Activated CD4-positive, alpha-beta T cell treated with anti-CD3 and anti-CD28 coated beads, Interleukin-10, Interleukin-2, amounts not matched to agents 100 ng/mL and 50 ng/mL, durations not matched to agents 16 hours and 8 hours (primary cell): ENCODE data around the gene GRK5.

Source experiments
- DNase-seq: peaks from one replicate; pipeline ENCODE4 v3.0.0-alpha.2; 2020

Gene GRK5

DNA sequence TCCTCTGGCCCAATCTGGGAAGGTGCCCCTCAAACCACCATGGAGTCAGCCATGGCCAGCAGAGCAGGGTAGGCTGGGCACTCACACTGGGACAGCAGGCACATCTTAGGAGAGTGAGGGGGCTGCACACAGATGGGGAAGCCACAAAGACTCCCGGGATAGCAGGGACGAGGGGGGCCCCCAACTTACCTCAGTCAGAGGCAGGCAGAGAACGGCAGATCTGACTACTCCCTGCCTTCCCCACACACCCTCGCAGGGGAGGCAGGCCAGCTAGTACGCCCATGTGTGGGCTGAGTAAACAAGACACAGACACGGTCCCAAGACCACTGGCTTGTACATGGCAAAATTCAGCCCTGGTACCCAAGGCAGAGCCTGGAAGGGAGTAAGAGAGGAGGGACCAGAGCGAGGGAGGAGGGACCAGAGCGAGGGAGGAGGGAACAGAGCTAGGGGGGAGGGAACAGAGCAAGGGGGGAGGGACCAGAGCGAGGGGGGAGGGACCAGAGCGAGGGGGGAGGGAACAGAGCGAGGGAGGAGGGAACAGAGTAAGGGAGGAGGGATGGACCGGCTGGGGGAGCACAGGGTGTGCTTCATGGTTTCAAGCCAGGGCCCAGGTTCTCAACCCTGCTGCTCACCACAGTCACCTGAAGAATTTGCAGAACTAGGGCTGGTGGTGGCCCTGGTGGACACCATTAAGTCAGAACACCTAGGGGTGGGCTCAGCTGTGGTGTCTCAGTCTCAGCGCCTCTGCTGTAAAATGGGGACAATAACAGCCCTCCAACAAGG, 261.4 kb downstream of the GRK5 start:
- DNase-seq = no peak

- no peak for DNase-seq
Observed at GRCh38 chr10:119469325-119469707, 261.9 kb downstream of the GRK5 start.

DNA sequence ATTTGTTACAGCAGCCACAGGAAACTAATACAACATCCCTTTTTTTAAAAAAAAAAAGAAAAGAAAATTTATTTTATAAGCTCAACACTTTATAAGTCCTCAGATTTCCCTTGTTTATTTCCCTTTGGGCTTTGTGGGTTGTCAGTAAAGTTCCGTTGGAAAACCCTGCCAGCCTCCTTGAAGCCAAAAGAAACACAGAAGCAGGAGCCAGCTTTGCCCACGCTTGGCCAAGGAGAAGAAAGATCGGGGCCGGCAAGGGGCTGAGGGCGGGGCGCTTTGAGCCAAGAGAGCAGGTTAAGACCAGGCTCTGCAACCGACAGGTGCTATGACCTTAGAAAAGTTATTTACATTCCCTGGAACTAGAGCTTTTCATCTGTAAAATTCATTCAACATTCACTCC, 262.5 kb downstream of the GRK5 start:
- no peak for DNase-seq

DNA sequence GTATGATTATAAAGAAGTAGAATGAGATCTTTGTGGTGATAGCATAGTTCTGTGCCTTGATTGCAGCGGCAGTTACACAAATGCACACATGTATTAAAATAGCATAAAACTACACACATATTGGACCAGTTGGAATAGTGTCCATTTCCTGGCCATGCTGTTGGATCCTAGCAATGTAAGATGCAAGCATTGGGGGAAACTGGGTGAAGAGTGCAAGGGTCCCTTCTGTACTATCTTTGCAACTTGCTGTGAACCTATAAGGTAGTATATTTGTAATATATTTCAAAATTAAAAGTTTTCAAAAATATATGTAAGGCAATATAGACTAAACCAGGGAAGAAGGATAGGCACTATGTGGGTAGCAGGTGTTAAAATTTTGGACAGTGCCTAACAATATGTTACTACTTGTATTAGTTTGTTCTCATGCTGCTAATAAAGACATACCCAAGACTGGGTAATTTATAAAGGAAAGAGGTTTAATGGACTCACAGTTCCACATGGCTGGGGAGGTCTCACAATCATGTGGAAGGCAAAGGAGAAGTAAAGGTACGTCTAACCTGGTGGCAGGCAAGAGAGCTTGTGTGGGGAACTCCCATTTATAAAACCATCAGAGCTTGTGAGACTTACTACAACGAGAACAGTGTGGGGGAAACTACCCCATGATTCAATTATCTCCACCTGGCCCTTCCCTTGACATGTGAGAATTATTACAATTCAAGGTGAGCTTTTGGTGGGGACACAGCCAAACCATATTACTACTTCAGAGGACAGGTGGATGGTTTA, 263.7 kb downstream of the GRK5 start:
- no peak for DNase-seq

DNA sequence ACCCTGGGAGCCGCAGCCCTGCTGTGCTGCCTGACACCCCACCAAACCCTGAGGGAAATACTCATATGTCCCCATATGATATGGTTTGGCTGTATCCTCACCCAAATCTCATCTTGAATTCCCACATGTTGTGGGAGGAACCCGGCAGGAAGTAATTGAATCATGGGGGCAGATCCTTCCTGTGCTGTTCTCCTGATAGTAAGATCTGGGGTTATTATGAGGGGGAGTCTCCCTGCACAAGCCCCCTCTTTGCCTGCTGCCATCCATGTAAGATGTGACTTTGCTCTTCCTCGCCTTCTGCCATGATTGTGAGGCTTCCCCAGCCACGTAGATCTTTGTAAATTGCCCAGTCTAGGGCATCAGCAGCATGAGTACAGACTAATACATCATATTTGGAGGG, 266.4 kb downstream of the GRK5 start:
- no peak for DNase-seq

DNA sequence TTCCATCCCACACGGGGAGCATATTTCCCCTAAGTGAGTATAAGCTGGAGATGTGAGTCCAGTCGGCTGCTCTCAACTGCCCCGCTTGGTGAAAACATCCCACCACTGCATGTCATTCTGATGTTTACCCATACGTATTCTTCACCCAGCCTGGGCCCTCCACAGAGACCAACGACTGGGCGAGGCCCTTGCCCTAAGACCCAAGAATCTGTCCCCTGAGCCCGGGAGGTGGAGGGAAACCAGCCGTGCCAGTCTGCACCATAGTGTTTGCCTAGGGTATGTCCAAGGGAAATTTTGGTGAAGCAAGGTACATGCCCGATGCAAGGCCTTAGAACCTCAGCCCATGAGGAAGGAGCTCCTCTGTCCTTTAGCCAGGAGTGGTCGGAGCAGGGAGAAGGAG, 267.2 kb downstream of the GRK5 start:
- DNase-seq = no peak

DNA sequence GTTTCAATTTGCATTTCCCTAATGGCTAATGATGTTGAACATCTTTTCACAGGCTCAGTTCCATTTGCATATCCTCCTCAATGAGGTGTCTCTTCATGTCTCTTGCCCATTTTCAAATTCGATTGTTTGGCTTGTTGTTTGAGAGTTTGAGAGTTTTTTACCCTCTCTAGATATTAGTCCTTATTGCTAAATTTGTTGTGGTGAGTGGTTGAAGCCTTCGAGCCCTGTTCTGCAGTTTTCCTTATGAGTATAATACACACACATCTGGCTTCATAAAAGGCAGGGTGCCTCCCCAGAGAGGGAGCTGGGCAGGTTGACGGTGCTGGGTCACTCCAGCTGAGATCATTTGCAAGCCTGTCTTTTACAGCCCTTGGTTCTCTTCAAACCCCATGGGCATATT, 270.1 kb downstream of the GRK5 start:
- no peak for DNase-seq

DNA sequence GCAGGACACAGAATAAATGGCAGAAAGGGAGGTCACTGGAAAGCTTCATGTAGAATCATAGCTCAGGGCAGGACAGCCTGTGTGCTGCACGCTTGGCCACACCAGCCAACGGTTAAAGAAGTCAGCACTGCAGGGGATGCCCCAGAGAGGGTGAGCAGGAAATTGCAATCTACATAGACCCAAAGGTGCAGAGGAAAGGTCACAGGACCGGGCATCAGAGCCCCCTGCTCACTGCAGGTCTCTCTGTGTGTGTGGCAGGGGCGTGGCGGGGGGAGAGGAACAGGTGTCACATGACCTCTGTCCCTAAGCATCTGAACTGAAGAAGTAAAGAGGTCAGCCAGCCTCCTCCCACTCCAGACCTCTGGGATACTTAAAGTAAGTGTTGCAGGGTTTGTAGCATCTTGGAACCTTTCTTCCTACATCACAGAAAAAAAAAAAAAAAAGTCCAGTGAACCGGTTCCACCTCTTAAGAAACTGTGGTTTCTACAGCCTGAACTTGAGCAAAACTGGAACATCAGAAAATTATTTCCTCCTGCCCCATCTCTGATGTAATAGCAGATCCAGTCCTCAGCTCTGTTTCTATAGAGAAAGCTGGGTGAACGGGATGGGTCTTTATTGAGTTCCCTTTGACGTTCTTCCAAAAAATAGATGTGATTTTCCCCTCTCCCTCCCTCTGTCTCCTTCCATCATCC, 270.9 kb downstream of the GRK5 start:
- DNase-seq = peak; percentile 65

- no peak for DNase-seq
Observed at GRCh38 chr10:119478811-119479341, 271.5 kb downstream of the GRK5 start.

DNA sequence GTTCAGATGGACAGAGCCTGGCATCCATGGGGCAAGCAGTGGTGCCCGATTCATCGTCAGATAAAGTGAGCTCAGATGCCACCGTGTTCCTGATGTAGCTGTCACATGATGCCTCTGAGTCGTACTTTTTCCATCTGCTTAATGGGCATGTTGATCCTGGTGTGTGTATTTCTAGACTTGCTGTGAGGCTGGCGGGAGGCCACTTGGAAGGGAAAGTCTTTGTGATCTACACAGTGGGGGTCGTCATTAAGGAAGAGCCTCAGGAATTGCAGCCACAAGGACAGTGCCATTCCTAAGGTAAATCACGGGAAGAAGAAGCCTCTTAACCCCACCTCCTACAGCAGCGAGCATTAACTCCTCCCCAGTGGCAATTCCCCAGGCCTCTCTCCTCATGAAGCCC, 272.2 kb downstream of the GRK5 start:
- no peak for DNase-seq

DNA sequence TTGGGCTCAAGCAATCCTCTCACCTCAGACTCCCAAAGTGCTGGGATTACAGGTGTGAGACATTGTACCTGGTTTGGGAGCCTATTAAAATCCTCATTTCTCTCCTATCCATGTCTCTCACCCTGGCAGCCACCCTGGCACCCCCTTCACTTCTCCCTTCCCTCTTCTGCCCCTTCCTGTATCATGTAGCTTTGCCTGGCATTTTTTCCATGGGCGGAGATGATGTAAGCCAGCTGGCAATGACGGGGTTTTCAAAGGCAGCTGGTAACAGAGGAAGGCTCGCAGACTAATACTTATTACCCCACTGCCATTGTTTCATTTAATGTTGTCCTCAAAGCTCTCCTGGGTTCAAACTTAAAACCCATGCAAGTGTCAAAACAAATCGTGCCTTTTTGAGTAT, 273.3 kb downstream of the GRK5 start:
- DNase-seq = no peak

DNA sequence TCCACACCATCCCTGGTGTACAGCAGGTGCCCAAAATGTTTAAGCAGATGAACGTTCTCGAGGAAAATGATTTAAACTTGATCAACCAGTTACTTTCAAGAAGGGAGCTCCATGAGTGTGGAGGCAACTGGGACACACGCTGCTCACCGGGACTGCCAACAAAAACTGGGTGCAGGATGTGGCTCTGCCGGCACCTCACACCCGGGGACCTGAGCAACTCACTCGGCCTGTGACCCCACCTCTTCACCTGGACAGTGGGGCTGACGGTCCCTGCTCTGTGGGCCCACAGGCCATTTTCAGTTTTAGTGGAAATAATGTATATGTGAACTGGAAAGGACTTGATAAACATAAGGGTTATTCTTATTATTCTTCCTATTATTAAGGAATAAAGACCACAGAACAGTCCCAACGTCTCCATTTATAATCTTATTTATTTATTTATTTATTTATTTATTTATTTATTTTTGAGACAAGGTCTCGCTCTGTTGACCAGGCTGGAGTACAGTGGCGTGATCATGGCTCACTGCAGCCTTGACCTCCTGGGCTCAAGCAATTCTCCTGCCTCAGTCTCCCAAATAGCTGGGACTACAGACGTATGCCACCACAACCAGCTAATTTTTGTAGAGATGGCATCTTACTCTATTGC, 274.5 kb downstream of the GRK5 start:
- DNase-seq = no peak

- no peak for DNase-seq
Observed at GRCh38 chr10:119483001-119483400, 275.6 kb downstream of the GRK5 start.

- DNase-seq = no peak
Observed at GRCh38 chr10:119483839-119484238, 276.5 kb downstream of the GRK5 start.

- no peak for DNase-seq
Observed at GRCh38 chr10:119488675-119489074, 281.3 kb downstream of the GRK5 start.

GRCh38 chr10:119489991-119490326, 282.6 kb downstream of the GRK5 start:
- DNase-seq = no peak

- DNase-seq = no peak
Observed at GRCh38 chr10:119491966-119492757, 284.8 kb downstream of the GRK5 start.

- DNase-seq = no peak
Observed at GRCh38 chr10:119493155-119493554, 285.8 kb downstream of the GRK5 start.

- DNase-seq = no peak
Observed at GRCh38 chr10:119494236-119495020, 287.1 kb downstream of the GRK5 start.

DNA sequence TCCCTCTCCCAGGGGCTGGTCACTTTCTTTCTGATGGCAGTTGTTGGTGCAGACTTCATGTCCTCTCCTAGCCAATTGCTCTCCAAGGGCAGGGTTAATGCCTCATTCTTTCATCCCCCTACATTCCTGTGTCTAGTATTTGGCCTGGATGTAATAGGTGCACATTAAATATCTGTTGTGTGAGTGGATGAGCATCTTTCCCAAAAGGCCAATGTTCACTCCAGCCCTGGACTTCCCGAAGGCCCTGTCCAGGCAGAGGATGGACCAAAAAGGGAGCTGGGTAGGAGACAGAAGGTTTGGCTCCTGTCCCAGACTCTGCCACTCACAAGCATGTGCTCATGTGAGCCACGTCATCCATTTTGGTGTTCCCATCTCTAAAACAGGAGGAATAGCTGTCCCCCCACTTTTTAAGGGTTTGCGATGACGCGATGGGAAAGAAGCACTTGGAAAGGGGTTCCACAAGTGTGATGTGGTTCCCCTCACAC, 287.7 kb downstream of the GRK5 start:
- no peak for DNase-seq

- no peak for DNase-seq
Observed at GRCh38 chr10:119495545-119495944, 288.2 kb downstream of the GRK5 start.
